SU-DHL-6 (cell line): ENCODE results near the gene ELMOD3.

Experiments
- H2AFZ ChIP-seq: fragments of 200-600 bp; sonication (generic); 2 replicates; pipeline ENCODE4 v1.6.1; 2014; ENCODE audit warnings: low read depth, mild to moderate bottlenecking, moderate library complexity, mixed read lengths, antibody characterized with exemption, low read length; ENCODE audit not compliant: severe bottlenecking
- H3F3A ChIP-seq: fragments of 200-600 bp; shearing (Covaris generic); 2 replicates; pipeline ENCODE4 v1.6.0; 2016; ENCODE audit warnings: antibody characterized with exemption, mild to moderate bottlenecking; ENCODE audit not compliant: insufficient read depth
- H3K27ac ChIP-seq: fragments of 200-600 bp; sonication (generic); 2 replicates; pipeline ENCODE4 v1.5.1; 2016; ENCODE audit warnings: low read depth, mild to moderate bottlenecking, low read length, moderate library complexity, mixed read lengths
- H3K27me3 ChIP-seq: fragments of 200-600 bp; sonication (generic), shearing (Covaris generic); 2 replicates; pipeline ENCODE4 v1.6.0; 2014; ENCODE audit warnings: mild to moderate bottlenecking, low read length
- H3K36me3 ChIP-seq: fragments of 200-600 bp; sonication (generic); 2 replicates; pipeline ENCODE4 v1.6.1; 2014; ENCODE audit warnings: mild to moderate bottlenecking, low read length, mixed read lengths
- H3K4me2 ChIP-seq: fragments of 300-600, 200-600 bp; shearing (Covaris generic), sonication (generic); 2 replicates; pipeline ENCODE4 v1.6.0; 2014; ENCODE audit warnings: low read length, low read depth, mild to moderate bottlenecking; ENCODE audit not compliant: poor library complexity, severe bottlenecking
- H3K4me3 ChIP-seq: fragments of 200-600 bp; sonication (generic); 2 replicates; pipeline ENCODE4 v1.5.1; 2014; ENCODE audit warnings: antibody characterized with exemption, low read length, mild to moderate bottlenecking, mixed read lengths; ENCODE audit not compliant: insufficient read depth, poor library complexity, severe bottlenecking
- H3K79me2 ChIP-seq: fragments of 200-600 bp; sonication (generic); 2 replicates; pipeline ENCODE4 v1.6.1; 2014; ENCODE audit warnings: mild to moderate bottlenecking, low read length, moderate library complexity; ENCODE audit not compliant: insufficient read depth
- H3K9ac ChIP-seq: fragments of 200-600 bp; sonication (generic); 2 replicates; pipeline ENCODE4 v1.7.0; 2014; ENCODE audit warnings: mild to moderate bottlenecking, low read length
- H3K9me2 ChIP-seq: fragments of 200-600 bp; sonication (generic); replicated peaks from 2 replicates; pipeline ENCODE4 v1.6.1; 2014; ENCODE audit warnings: low read length; ENCODE audit not compliant: insufficient read depth
- H3K9me3 ChIP-seq: fragments of 200-600 bp; sonication (generic); 2 replicates; pipeline ENCODE4 v1.6.1; 2014; ENCODE audit warnings: low read length, mixed read lengths; ENCODE audit not compliant: insufficient read depth
- H4K20me1 ChIP-seq: fragments of 200-600 bp; sonication (generic); 2 replicates; pipeline ENCODE4 v1.6.1; 2014; ENCODE audit warnings: low read depth, mild to moderate bottlenecking, antibody characterized with exemption, low read length, moderate library complexity, mixed read lengths
- EZH2phosphoT487 ChIP-seq: fragments of 200-600 bp; sonication (generic), shearing (Covaris generic); conservative IDR thresholded peaks from 2 replicates; pipeline ENCODE4 v1.6.1; 2018; ENCODE audit warnings: mild to moderate bottlenecking, antibody characterized with exemption, low read length, moderate library complexity, mixed read lengths
- TF ChIP-seq, protein P1 (sequence below): fragments of 200-600 bp; sonication (generic); IDR thresholded peaks from one replicate; pipeline ENCODE4 v1.5.1; 2017; ENCODE audit warnings: antibody characterized with exemption, mild to moderate bottlenecking, low read length, moderate library complexity; ENCODE audit not compliant: insufficient read depth, poor library complexity, severe bottlenecking

The ELMOD3 gene

DNA sequence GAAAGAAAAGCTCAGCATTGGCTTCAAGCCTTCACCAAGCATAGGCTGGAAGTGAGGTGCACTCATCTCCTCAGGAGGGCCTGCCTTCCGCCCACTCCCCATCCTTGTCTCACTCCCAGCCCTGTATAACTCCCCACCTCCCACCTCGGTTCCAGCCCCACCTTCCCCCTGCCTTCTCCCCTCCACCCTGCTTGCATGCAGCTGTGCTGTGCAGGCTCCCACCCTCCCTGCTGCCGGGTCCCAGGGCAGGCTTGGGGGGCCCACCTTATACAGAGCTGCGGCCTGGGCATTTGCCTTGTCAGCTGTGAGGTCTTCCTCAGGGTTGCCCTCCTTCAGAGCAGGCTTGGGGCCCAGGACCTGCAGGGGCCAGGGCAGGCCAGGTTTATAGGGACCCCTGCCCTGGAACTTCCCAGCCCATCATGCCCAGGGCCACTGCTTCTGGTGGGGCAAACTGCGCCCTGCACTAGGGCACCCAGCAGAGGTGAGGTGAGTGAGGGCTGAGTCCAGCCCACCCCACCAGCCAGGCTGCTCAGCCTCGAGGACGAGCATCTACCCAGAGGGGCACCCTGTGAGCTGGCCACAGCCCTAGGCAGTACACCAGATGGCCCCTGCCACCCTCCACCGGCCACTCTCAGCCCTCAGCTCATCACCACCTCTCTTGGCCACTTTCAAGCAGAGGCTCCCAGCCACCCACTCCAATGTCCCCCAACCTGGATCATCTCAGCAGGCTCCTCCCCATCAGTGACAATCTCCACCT, 44.0 kb downstream of the ELMOD3 start:
- TF ChIP-seq EZH2phosphoT487: no peak
- TF ChIP-seq, protein P1, sequence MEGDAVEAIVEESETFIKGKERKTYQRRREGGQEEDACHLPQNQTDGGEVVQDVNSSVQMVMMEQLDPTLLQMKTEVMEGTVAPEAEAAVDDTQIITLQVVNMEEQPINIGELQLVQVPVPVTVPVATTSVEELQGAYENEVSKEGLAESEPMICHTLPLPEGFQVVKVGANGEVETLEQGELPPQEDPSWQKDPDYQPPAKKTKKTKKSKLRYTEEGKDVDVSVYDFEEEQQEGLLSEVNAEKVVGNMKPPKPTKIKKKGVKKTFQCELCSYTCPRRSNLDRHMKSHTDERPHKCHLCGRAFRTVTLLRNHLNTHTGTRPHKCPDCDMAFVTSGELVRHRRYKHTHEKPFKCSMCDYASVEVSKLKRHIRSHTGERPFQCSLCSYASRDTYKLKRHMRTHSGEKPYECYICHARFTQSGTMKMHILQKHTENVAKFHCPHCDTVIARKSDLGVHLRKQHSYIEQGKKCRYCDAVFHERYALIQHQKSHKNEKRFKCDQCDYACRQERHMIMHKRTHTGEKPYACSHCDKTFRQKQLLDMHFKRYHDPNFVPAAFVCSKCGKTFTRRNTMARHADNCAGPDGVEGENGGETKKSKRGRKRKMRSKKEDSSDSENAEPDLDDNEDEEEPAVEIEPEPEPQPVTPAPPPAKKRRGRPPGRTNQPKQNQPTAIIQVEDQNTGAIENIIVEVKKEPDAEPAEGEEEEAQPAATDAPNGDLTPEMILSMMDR: no peak
- Histone ChIP-seq H2AFZ (no peak overlapping the region), H3K79me2 (no peaks in the 10 kb centered on the region), H3K36me3 (no peaks in the 10 kb centered on the region), H4K20me1 (no peaks in the 10 kb centered on the region), H3K9ac (no peak overlapping the region), H3K9me3 (no peaks in the 10 kb centered on the region), H3K4me3 (no peak overlapping the region), H3K4me2 (no peak overlapping the region), H3K27ac (no peak overlapping the region), H3K9me2 (no peaks in the 10 kb centered on the region), H3F3A (no peaks in the 10 kb centered on the region), H3K27me3 (no peaks in the 10 kb centered on the region)

DNA sequence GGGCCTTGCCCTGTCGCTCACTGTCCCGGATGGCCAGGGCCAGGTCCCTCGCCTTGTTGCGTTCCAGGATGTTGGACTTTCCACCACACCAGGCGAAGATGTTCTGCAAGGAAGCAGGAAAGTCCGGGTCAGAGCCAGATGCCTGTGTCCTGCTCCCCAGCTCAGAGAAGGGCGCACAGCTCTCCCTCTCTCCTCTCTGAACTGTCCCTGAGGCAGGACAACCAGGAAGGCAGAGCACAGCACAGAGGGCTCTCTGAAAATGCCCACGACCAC, 44.5 kb downstream of the ELMOD3 start:
- H3K9me3 ChIP-seq: no peaks in the 10 kb centered on the region
- H3K4me3 ChIP-seq: no peak overlapping the region
- no peaks in the 10 kb centered on the region for H3K79me2 ChIP-seq
- TF ChIP-seq, protein P1: no peak
- no peak for TF ChIP-seq EZH2phosphoT487
- H3K9me2 ChIP-seq: no peaks in the 10 kb centered on the region
- H3K4me2 ChIP-seq: no peak overlapping the region
- no peaks in the 10 kb centered on the region for H3K27me3 ChIP-seq
- H3K36me3 ChIP-seq: no peaks in the 10 kb centered on the region
- no peaks in the 10 kb centered on the region for H3F3A ChIP-seq
- H3K9ac ChIP-seq: no peak overlapping the region
- no peak overlapping the region for H3K27ac ChIP-seq
- H2AFZ ChIP-seq: no peak overlapping the region
- no peaks in the 10 kb centered on the region for H4K20me1 ChIP-seq

GRCh38 chr2:85400023-85400422, 45.5 kb downstream of the ELMOD3 start:
- Histone ChIP-seq H3K9me3 (no peaks in the 10 kb centered on the region), H3K79me2 (no peaks in the 10 kb centered on the region), H3K9ac (no peak overlapping the region), H3K36me3 (no peaks in the 10 kb centered on the region), H3K9me2 (no peaks in the 10 kb centered on the region), H3F3A (no peaks in the 10 kb centered on the region), H3K4me2 (no peak overlapping the region), H4K20me1 (no peaks in the 10 kb centered on the region), H3K27ac (no peak overlapping the region), H2AFZ (no peak overlapping the region), H3K27me3 (no peaks in the 10 kb centered on the region), H3K4me3 (no peak overlapping the region)
- TF ChIP-seq, protein P1: no peak
- TF ChIP-seq EZH2phosphoT487: no peak
